ENCODE results near the gene MATN1. TPM values are rescaled to one million over a fixed set of nuclear protein-coding genes. Genes with fewer than 3 reads are reported as not detected.
A peak's percentile ranks its signal among the peaks of the same experiment; 100 is the strongest.

The MATN1 gene
- total and polyA plus RNA-seq, 7 donors = 0.09 to 0.54 (median 0.36) TPM; not detected in 4

- H3K4me3 ChIP-seq = peak overlapping the region; percentile 23 to 40 (median 33)
- peaks cover 0 to 5% (median 0%) of the 10 kb centered on the region in 4 donors for H3K9me3 ChIP-seq
- H3K36me3 ChIP-seq = no peaks in the 10 kb centered on the region
- H3K4me1 ChIP-seq = peaks cover 0 to 14% (median 9%) of the 10 kb centered on the region in 4 donors
- 1 to 2% methylated on average over 49 to 50 of the region's 50 CpGs for WGBS, 2 donors
- peak; percentile 99 for DNase-seq
- peak overlapping the region; percentile 98 to 99 (median 99) for H3K27ac ChIP-seq
- intact Hi-C loops (cut with DNase I) = no loop called here
- TF ChIP-seq CTCF (IDR thresholded peaks at IDR 0.05) = no peak
- peak; percentile 19 to 76 (median 30) for TF ChIP-seq POLR2AphosphoS5 (IDR thresholded peaks at IDR 0.05)
- TF ChIP-seq EP300 (IDR thresholded peaks at IDR 0.05) = no peak
- no peak for TF ChIP-seq POLR2A (IDR thresholded peaks at IDR 0.05)
- H3K27me3 ChIP-seq = no peaks in the 10 kb centered on the region
Observed at GRCh38 chr1:30718091-30718635, 5.2 kb downstream of the MATN1 start.

GRCh38 chr1:30716646-30717045, 6.7 kb downstream of the MATN1 start:
- intact Hi-C loops (cut with DNase I) = no loop called here
- no peak for DNase-seq
- no peak for TF ChIP-seq CTCF (IDR thresholded peaks at IDR 0.05)
- TF ChIP-seq POLR2A (IDR thresholded peaks at IDR 0.05) = no peak
- no peak for TF ChIP-seq EP300 (IDR thresholded peaks at IDR 0.05)
- no peak for TF ChIP-seq POLR2AphosphoS5 (IDR thresholded peaks at IDR 0.05)
- WGBS, 2 donors = 97 to 98% methylated on average over 8 of the region's 8 CpGs
- Histone ChIP-seq H3K27me3 (no peaks in the 10 kb centered on the region), H3K27ac (no peak overlapping the region), H3K4me3 (no peak overlapping the region), H3K9me3 (peaks cover 0 to 5% (median 0%) of the 10 kb centered on the region in 4 donors), H3K36me3 (no peaks in the 10 kb centered on the region), H3K4me1 (peaks cover 0 to 14% (median 9%) of the 10 kb centered on the region in 4 donors)

GRCh38 chr1:30715886-30716285, 7.5 kb downstream of the MATN1 start:
- intact Hi-C loops (cut with DNase I) = no loop called here
- no peak for TF ChIP-seq EP300 (IDR thresholded peaks at IDR 0.05)
- TF ChIP-seq CTCF (IDR thresholded peaks at IDR 0.05) = no peak
- no peak for TF ChIP-seq POLR2A (IDR thresholded peaks at IDR 0.05)
- no peak for TF ChIP-seq POLR2AphosphoS5 (IDR thresholded peaks at IDR 0.05)
- H3K27ac ChIP-seq = no peak overlapping the region
- H3K36me3 ChIP-seq = no peaks in the 10 kb centered on the region
- H3K9me3 ChIP-seq = peaks cover 0 to 5% (median 0%) of the 10 kb centered on the region in 4 donors
- no peak overlapping the region for H3K4me3 ChIP-seq
- 97 to 98% methylated on average over 11 of the region's 11 CpGs for WGBS, 2 donors
- DNase-seq = no peak
- H3K4me1 ChIP-seq = peaks cover 0 to 14% (median 9%) of the 10 kb centered on the region in 4 donors
- no peaks in the 10 kb centered on the region for H3K27me3 ChIP-seq

GRCh38 chr1:30715216-30715615, 8.2 kb downstream of the MATN1 start:
- Histone ChIP-seq H3K27me3 (no peaks in the 10 kb centered on the region), H3K27ac (no peak overlapping the region), H3K9me3 (peaks cover 0 to 5% (median 0%) of the 10 kb centered on the region in 4 donors), H3K4me3 (no peak overlapping the region), H3K4me1 (peaks cover 0 to 14% (median 9%) of the 10 kb centered on the region in 4 donors), H3K36me3 (no peaks in the 10 kb centered on the region)
- WGBS, 2 donors = 74 to 94% methylated on average over 2 of the region's 2 CpGs
- no peak for TF ChIP-seq EP300 (IDR thresholded peaks at IDR 0.05)
- TF ChIP-seq CTCF (IDR thresholded peaks at IDR 0.05) = peak in 1 of 4 experiments; percentile 18
- DNase-seq = no peak
- intact Hi-C loops (cut with DNase I) = no loop called here
